Right lobe of liver (tissue), 4 donors: Measurements from ENCODE around the gene UROS.

Source experiments
- CTCF ChIP-seq, 4 donors: fragments of 200-600 bp in 3 of 4; fragments of 450-650 bp in 1 of 4; IDR thresholded peaks; one replicate each; pipeline versions ENCODE4 v1.5.1 to v1.8.0; 2016 to 2022; ENCODE audit warnings: antibody characterized with exemption in 4 of 4, mild to moderate bottlenecking in 2 of 4
- POLR2A ChIP-seq: fragments of 450-650 bp; IDR thresholded peaks from one replicate; pipeline ENCODE4 v1.6.1; 2017; ENCODE audit warnings: antibody characterized with exemption, mild to moderate bottlenecking
- donor health status: DM: no; HTN: no; CAD: no.
- donor health status: DM: no; HTN: no; CAD: no.
- donor health status: DM: no; HTN: yes; CAD: no.

- TF ChIP-seq CTCF (IDR thresholded peaks at IDR 0.05) (no peak), POLR2A (no peak)
Observed at GRCh38 chr10:125774581-125775191, 48.4 kb downstream of the UROS start.
